ENCODE results near the gene PIAS1.

PIAS1 gene

DNA sequence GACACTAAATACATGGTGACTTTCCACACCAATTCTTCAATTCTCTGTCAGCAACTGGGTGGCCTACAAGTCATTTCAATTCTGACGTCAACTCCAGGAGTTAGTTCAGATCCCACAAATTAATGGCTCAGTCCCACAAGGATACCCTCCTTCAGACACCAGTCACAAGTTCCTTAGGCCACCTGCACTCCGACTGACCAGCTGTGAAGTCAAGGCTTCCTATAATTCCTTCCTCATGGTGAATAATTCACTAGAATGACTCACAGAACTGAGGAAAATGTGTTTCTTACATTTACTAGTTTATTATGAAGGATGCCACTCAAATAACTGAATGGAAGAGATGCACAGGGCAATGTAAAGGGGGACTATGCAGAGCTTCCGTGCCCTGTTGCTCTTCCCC is 6.3 kb upstream of the PIAS1 start:
- DNase-seq (ENCODE audit: low read depth), result no peak
- H3K4me3 ChIP-seq (ENCODE audit: low read length), result no peak overlapping the region
- TF ChIP-seq, protein P1, sequence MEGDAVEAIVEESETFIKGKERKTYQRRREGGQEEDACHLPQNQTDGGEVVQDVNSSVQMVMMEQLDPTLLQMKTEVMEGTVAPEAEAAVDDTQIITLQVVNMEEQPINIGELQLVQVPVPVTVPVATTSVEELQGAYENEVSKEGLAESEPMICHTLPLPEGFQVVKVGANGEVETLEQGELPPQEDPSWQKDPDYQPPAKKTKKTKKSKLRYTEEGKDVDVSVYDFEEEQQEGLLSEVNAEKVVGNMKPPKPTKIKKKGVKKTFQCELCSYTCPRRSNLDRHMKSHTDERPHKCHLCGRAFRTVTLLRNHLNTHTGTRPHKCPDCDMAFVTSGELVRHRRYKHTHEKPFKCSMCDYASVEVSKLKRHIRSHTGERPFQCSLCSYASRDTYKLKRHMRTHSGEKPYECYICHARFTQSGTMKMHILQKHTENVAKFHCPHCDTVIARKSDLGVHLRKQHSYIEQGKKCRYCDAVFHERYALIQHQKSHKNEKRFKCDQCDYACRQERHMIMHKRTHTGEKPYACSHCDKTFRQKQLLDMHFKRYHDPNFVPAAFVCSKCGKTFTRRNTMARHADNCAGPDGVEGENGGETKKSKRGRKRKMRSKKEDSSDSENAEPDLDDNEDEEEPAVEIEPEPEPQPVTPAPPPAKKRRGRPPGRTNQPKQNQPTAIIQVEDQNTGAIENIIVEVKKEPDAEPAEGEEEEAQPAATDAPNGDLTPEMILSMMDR (conservative IDR thresholded peaks at IDR 0.05; ENCODE audit: low read length), result no peak

DNA sequence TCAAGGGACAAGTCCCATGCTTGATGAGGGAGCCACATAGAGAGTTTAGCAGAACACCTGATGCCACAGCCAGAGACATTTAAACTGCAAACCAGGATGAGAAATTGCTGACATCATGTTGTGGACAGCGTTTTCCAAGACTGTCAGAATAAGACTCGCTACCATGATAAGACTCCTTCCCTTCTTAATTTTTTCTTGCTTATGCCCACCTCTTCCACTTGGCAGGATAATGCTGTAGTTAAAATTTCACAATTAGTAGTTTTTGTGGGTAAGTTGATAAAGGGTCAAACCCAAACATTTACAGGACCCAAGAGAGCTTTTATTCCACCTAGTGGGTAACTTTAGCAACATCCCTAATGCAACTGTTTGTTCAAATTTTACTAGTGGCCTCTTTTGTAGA is 3.0 kb upstream of the PIAS1 start:
- no peak overlapping the region for H3K4me3 ChIP-seq (ENCODE audit: low read length)
- TF ChIP-seq, protein P1 (conservative IDR thresholded peaks at IDR 0.05; ENCODE audit: low read length), result no peak
- no peak for DNase-seq (ENCODE audit: low read depth)

DNA sequence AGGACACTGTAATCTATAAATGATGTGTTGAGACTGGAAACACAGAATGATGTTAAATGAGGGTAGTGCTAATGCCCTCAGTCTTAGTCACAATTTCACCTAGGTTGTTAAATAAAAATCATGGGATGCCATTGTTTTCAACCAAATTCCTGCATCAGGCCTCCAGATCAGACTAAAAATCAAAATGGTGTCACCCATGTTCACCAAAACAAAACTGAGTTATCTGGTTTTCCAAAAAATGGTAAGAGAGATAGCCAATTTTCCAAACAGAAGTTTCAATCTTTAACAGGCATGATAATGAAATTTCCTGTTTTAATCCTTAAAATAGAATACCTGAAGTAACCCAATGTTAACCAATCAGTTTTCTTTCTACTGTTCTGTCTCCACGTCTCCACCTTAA is 2.2 kb upstream of the PIAS1 start:
- no peak overlapping the region for H3K4me3 ChIP-seq (ENCODE audit: low read length)
- TF ChIP-seq, protein P1 (conservative IDR thresholded peaks at IDR 0.05; ENCODE audit: low read length), result no peak
- no peak for DNase-seq (ENCODE audit: low read depth)

DNA sequence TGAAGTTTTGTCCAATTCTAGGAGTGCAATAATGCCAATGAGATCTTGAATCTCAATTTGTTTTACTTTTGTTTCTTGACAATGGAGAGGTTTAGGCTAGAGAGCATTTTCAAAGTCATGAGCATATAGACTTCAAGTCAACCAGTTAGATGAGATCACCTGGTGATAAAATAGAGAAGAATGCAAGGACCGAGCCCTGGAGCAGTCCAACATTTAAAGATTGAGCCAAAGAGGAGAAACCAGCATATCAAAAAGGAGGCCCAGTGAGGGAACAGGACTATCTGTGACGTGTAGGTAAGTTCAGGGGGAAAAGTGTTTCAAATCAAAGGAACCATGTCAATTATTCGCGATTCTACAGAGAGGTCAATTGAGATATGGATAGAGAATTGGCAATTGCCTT is 1.7 kb upstream of the PIAS1 start:
- no peak overlapping the region for H3K4me3 ChIP-seq (ENCODE audit: low read length)
- DNase-seq (ENCODE audit: low read depth), result no peak
- TF ChIP-seq, protein P1 (conservative IDR thresholded peaks at IDR 0.05; ENCODE audit: low read length), result no peak

DNA sequence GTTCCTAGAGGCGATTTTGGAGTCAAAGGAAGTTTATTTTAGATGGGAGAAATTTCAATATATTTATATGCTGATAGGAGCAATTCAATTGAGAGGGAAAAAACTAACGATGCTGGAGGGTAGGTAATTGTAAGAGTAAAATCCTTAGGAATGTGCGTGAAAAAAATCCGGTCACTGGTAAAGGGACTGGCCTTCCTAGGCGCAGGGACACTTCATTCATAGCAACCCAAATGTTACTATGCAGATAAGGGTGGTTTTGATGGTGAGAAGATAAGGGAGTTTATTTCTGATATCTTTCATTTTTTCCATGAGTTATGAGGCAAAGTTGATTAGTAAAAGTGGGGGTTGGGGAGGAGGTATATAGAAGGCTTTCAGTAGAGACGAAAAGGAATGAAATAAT is 1.1 kb upstream of the PIAS1 start:
- H3K4me3 ChIP-seq (ENCODE audit: low read length), result no peak overlapping the region
- no peak for DNase-seq (ENCODE audit: low read depth)
- TF ChIP-seq, protein P1 (conservative IDR thresholded peaks at IDR 0.05; ENCODE audit: low read length), result no peak

DNA sequence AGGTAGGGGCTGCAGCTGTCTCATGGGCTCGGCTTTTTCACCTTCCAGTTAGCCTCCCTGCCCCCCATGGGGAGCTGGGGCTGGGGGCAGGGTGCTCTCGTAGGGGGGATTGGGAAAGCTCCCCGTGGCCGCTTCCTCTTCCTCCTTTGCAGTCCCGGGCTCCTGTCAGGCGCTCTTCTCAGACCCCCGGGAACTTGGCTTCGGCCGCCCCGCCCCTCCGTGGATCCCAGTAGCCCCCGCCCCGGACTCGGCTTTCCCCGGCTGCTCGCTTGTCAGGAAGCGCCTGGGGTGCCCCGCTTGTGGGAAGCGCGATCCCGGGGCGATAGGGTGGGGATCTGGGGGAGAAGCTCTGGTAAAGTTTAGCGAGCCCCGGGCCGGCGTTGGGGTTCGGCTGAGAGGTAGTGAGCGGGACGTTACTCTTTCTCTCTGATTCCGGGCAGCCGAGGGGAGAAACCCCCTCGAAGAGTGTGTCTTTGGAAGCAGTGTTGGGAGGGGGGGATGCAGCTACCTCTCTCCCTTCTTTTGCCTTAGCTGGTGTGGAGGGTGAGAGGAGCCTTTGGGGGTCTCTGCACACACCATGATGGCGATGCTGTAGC is 611 bp downstream of the PIAS1 start:
- peak overlapping the region; percentile 85 for H3K4me3 ChIP-seq (ENCODE audit: low read length)
- TF ChIP-seq, protein P1 (conservative IDR thresholded peaks at IDR 0.05; ENCODE audit: low read length), result no peak
- DNase-seq (ENCODE audit: low read depth), result peak; percentile 9

DNA sequence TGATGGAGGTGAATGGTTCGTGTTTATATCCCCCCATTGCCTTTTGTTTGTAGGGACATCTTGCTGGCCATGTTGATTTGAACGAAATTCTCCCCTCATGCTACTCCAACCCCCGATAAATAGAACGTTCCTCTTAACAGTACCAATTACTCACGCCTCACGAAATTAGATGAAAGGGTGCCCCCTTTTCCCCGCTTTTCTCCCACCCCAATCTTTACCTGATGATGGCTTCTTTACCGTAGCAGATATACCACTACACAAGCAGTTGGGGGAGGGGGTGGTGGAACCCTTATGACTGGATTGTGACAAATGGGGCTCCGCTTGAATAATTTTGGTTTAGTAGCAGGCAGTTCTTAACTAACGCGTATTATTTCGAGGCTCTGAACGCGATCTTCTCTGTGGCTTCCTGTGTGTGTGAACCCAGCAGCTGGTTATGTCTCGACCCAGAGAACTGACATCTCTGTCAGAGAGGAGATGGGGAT is 1.1 kb downstream of the PIAS1 start:
- H3K4me3 ChIP-seq (ENCODE audit: low read length), result peak overlapping the region; percentile 85
- peak; percentile 43 for DNase-seq (ENCODE audit: low read depth)
- TF ChIP-seq, protein P1 (conservative IDR thresholded peaks at IDR 0.05; ENCODE audit: low read length), result no peak

Measured in AG10803 (cell line).